ENCODE measurements around the gene STPG4.

STPG4 gene

GRCh38 chr2:47086054-47086471, 69.0 kb downstream of the STPG4 start:
- DNase-seq: no peak

GRCh38 chr2:47083886-47084687, 71.0 kb downstream of the STPG4 start:
- no peak for DNase-seq

- no peak for DNase-seq
Observed at GRCh38 chr2:47083485-47083884, 71.6 kb downstream of the STPG4 start.

- no peak for DNase-seq
Observed at GRCh38 chr2:47083005-47083404, 72.1 kb downstream of the STPG4 start.

- no peak for DNase-seq
Observed at GRCh38 chr2:47080888-47081301, 74.2 kb downstream of the STPG4 start.

GRCh38 chr2:47079515-47080412, 75.3 kb downstream of the STPG4 start:
- no peak for DNase-seq

GRCh38 chr2:47078541-47079482, 76.3 kb downstream of the STPG4 start:
- DNase-seq: no peak

GRCh38 chr2:47077442-47078117, 77.5 kb downstream of the STPG4 start:
- DNase-seq: no peak

GRCh38 chr2:47076586-47077441, 78.3 kb downstream of the STPG4 start:
- no peak for DNase-seq

- no peak for DNase-seq
Observed at GRCh38 chr2:47076126-47076506, 79.0 kb downstream of the STPG4 start.

GRCh38 chr2:47075361-47076125, 79.6 kb downstream of the STPG4 start:
- DNase-seq: no peak

- no peak for DNase-seq
Observed at GRCh38 chr2:47074691-47075090, 80.4 kb downstream of the STPG4 start.

- no peak for DNase-seq
Observed at GRCh38 chr2:47073641-47074040, 81.5 kb downstream of the STPG4 start.

- DNase-seq: no peak
Observed at GRCh38 chr2:47073217-47073616, 81.9 kb downstream of the STPG4 start.

GRCh38 chr2:47072728-47073191, 82.3 kb downstream of the STPG4 start:
- DNase-seq: no peak

GRCh38 chr2:47072018-47072691, 83.0 kb downstream of the STPG4 start:
- no peak for DNase-seq

- DNase-seq: no peak
Observed at GRCh38 chr2:47070920-47071824, 83.9 kb downstream of the STPG4 start.

GRCh38 chr2:47070155-47070919, 84.8 kb downstream of the STPG4 start:
- DNase-seq: no peak
